ENCODE data around the gene GTF2F2.

DNA sequence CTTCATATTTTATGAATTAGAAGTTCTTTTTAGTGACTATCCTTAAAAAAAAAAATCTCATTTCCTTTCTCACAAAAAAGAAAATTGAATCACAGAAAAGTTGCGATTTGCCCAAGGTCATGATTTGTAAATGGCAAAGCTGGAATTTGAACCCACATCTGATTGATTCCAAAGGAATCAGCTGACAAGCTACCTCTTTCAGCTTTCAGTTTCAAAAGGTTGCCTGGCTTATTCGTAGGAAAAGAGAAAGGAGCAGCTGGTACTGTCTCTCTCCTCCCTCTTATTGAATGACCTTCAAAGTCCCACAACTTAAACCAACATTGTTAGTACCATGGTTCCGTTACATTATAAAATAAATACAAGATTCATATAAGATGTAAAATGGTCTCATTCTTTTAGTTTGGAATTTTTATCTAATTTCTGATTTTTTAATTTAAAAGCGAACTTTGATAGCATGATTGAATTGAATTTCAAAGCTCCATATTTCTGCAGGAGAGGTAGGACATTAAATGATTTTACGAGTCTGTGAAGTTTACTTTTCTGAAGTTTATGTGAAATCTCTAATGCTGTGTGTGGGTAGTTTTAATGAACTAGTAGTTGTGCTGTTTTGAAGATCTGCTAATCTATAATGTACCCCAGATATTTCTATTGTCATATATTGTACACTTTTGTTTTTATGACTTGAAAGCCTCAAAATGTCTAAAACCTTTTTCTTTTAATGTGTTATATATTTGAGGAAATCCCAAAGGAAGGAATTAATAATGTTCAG is 99.0 kb downstream of the GTF2F2 start:
- TF ChIP-seq, protein P1, sequence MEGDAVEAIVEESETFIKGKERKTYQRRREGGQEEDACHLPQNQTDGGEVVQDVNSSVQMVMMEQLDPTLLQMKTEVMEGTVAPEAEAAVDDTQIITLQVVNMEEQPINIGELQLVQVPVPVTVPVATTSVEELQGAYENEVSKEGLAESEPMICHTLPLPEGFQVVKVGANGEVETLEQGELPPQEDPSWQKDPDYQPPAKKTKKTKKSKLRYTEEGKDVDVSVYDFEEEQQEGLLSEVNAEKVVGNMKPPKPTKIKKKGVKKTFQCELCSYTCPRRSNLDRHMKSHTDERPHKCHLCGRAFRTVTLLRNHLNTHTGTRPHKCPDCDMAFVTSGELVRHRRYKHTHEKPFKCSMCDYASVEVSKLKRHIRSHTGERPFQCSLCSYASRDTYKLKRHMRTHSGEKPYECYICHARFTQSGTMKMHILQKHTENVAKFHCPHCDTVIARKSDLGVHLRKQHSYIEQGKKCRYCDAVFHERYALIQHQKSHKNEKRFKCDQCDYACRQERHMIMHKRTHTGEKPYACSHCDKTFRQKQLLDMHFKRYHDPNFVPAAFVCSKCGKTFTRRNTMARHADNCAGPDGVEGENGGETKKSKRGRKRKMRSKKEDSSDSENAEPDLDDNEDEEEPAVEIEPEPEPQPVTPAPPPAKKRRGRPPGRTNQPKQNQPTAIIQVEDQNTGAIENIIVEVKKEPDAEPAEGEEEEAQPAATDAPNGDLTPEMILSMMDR (IDR thresholded peaks at IDR 0.05 in 4 of 5, conservative IDR thresholded peaks at IDR 0.05 in 1 of 5) = no peak
- no peak for TF ChIP-seq POLR2A (IDR thresholded peaks at IDR 0.05)
